HCT116 (cell line): Measurements from ENCODE around the gene CCDC126. TPM values are rescaled to one million over a fixed set of nuclear protein-coding genes. Genes with fewer than 3 reads are reported as not detected.

Experiments
- ATAC-seq: fragments of 200-7000 bp; cut with Tn5 transposase; 2 replicates; pipeline ENCODE4 v1.9.1; 2020; ENCODE audit warnings: mild to moderate bottlenecking, moderate library complexity
- BruUV-seq: library from RNA; stranded (reverse); fragments of 400-500 nt; replicated peaks from 2 replicates; lab custom pipeline; 2021; lab: Mats Ljungman, UMichigan
- CTCF ChIA-PET: fragments of 300-600 bp; sonication (Branson Sonifier 250); formaldehyde crosslinking; loops from one replicate; lab custom pipeline; 2021; ENCODE audit warnings: antibody characterized with exemption; lab: Charles Lee
- POLR2A ChIA-PET: fragments of 300-600, 350-600 bp; sonication (Branson Sonifier 250); formaldehyde crosslinking; loops from one replicate; lab custom pipeline; 2021; ENCODE audit warnings: antibody characterized with exemption; lab: Charles Lee
- RAD21 ChIA-PET, 2 experiments: fragments of 300-600 bp; sonication (Branson Sonifier 250); formaldehyde crosslinking; loops; one replicate each; lab custom pipeline; 2023; ENCODE audit warnings: low total read pairs in 2 of 2; ENCODE audit not compliant: uncharacterized antibody in 2 of 2, unreplicated experiment in 2 of 2, low non-redundant PET in 1 of 2; lab: Charles Lee
- DNase-seq: peaks from one replicate; pipeline ENCODE4 v3.0.0-alpha.2; 2010; ENCODE audit warnings: low read depth, low spot score
- H2AFZ ChIP-seq: fragments of 200-600 bp; shearing (Covaris generic), sonication (generic); 2 replicates; pipeline ENCODE4 v1.6.1; 2017; ENCODE audit warnings: low read depth, mixed run types, mixed read lengths, antibody characterized with exemption, low read length; ENCODE audit not compliant: poor library complexity, severe bottlenecking
- H3K27ac ChIP-seq: 2 replicates; pipeline ENCODE4 v1.5.1; 2012; ENCODE audit warnings: low read depth, low read length
- H3K27me3 ChIP-seq: fragments of 200-600 bp; sonication (generic); 2 replicates; pipeline ENCODE4 v1.6.1; 2016; ENCODE audit warnings: mixed run types, low read length, mixed read lengths; ENCODE audit not compliant: insufficient read depth
- H3K36me3 ChIP-seq, 2 experiments: fragments of 200-500 bp in 1 of 2; fragments of 200-600 bp in 1 of 2; sonication (Bioruptor generic) in 1 of 2; sonication (generic) in 1 of 2; 2 replicates each; pipeline versions ENCODE4 v1.5.1 to v1.6.1; 2014 to 2016; ENCODE audit warnings: low read length in 2 of 2, inconsistent platforms in 1 of 2, mixed read lengths in 1 of 2, mixed run types in 1 of 2; ENCODE audit not compliant: insufficient read depth in 2 of 2, control insufficient read depth in 1 of 2
- H3K4me1 ChIP-seq, 2 experiments: fragments of 200-600 bp in 1 of 2; sonication (generic) in 1 of 2; 2 replicates each; pipeline versions ENCODE4 v1.5.1 to v1.6.1; 2012 to 2017; ENCODE audit warnings: low read length in 2 of 2, inconsistent platforms in 1 of 2, mild to moderate bottlenecking in 1 of 2, mixed read lengths in 1 of 2, mixed run types in 1 of 2, moderate library complexity in 1 of 2; ENCODE audit not compliant: insufficient read depth in 2 of 2, control insufficient read depth in 1 of 2
- H3K4me2 ChIP-seq: fragments of 200-600 bp; sonication (generic); 2 replicates; pipeline ENCODE4 v1.6.1; 2017; ENCODE audit warnings: mixed run types, low read length, mixed read lengths
- H3K4me3 ChIP-seq, 2 experiments: fragments of 200-600 bp in 1 of 2; sonication (generic) in 1 of 2; replicated peaks in 1 of 2; 2 replicates each; pipeline ENCODE4 v1.5.1; 2011 to 2016; ENCODE audit warnings: low read length in 2 of 2, control low read depth in 1 of 2, low read depth in 1 of 2, mild to moderate bottlenecking in 1 of 2, mixed read lengths in 1 of 2, mixed run types in 1 of 2
- H3K79me2 ChIP-seq: fragments of 200-600 bp; sonication (generic); 2 replicates; pipeline ENCODE4 v1.6.1; 2017; ENCODE audit warnings: mild to moderate bottlenecking, mixed run types, low read length, moderate library complexity, mixed read lengths; ENCODE audit not compliant: insufficient read depth
- H3K9ac ChIP-seq: fragments of 200-600 bp; sonication (generic); 2 replicates; pipeline ENCODE4 v1.6.1; 2016; ENCODE audit warnings: low read length, mixed read lengths
- H3K9me2 ChIP-seq: fragments of 200-600 bp; sonication (generic), shearing (Covaris generic); 2 replicates; pipeline ENCODE4 v1.6.1; 2017; ENCODE audit warnings: mixed run types, mild to moderate bottlenecking, moderate library complexity; ENCODE audit not compliant: insufficient read depth
- H3K9me3 ChIP-seq, 2 experiments: fragments of 200-500 bp in 1 of 2; fragments of 200-600 bp in 1 of 2; sonication (Bioruptor generic) in 1 of 2; sonication (generic) in 1 of 2; 2 replicates each; pipeline ENCODE4 v1.6.1; 2014 to 2017; ENCODE audit warnings: low read length in 2 of 2, mixed read lengths in 2 of 2, inconsistent platforms in 1 of 2, low read depth in 1 of 2, mild to moderate bottlenecking in 1 of 2, mixed run types in 1 of 2, moderate library complexity in 1 of 2; ENCODE audit not compliant: control insufficient read depth in 1 of 2, insufficient read depth in 1 of 2
- H4K20me1 ChIP-seq: fragments of 200-600 bp; sonication (generic), shearing (Covaris generic); 2 replicates; pipeline ENCODE4 v1.6.1; 2017; ENCODE audit warnings: mixed run types, mild to moderate bottlenecking, moderate library complexity; ENCODE audit not compliant: insufficient read depth
- CTCF ChIP-seq, 3 experiments: fragments of 200-600 bp in 1 of 3; sonication (generic) in 1 of 3; IDR thresholded peaks in 2 of 3; conservative IDR thresholded peaks in 1 of 3; 2 replicates each; pipeline ENCODE4 v1.5.1; 2012 to 2017; ENCODE audit warnings: low read depth in 2 of 3, low read length in 2 of 3, antibody characterized with exemption in 1 of 3, borderline replicate concordance in 1 of 3, control low read depth in 1 of 3, mild to moderate bottlenecking in 1 of 3, mixed read lengths in 1 of 3, mixed run types in 1 of 3, moderate library complexity in 1 of 3; ENCODE audit not compliant: insufficient read depth in 1 of 3
- EGR1 ChIP-seq: IDR thresholded peaks from 2 replicates; pipeline ENCODE4 v1.6.1; 2012; ENCODE audit warnings: low read depth
- ELF1 ChIP-seq: IDR thresholded peaks from 2 replicates; pipeline ENCODE4 v1.6.1; 2012; ENCODE audit warnings: low read depth, borderline replicate concordance
- EZH2 ChIP-seq: fragments of 200-600 bp; sonication (generic); IDR thresholded peaks from 2 replicates; pipeline ENCODE4 v1.6.1; 2017; ENCODE audit warnings: antibody characterized with exemption, mixed run types
- POLR2A ChIP-seq: IDR thresholded peaks from 2 replicates; pipeline ENCODE4 v1.7.0; 2011; ENCODE audit warnings: borderline replicate concordance; ENCODE audit not compliant: insufficient read depth, insufficient read length; ENCODE audit errors: extremely low read depth
- SIN3A ChIP-seq: IDR thresholded peaks from 2 replicates; pipeline ENCODE4 v1.6.1; 2012; ENCODE audit warnings: low read depth
- SP1 ChIP-seq: IDR thresholded peaks from 2 replicates; pipeline ENCODE4 v1.6.1; 2012; ENCODE audit warnings: low read depth
- TCF7L2 ChIP-seq: IDR thresholded peaks from 2 replicates; pipeline ENCODE4 v1.7.0; 2011; ENCODE audit warnings: borderline replicate concordance, inconsistent platforms; ENCODE audit not compliant: insufficient read depth, insufficient read length; ENCODE audit errors: extremely low read depth
- YY1 ChIP-seq: IDR thresholded peaks from 2 replicates; pipeline ENCODE4 v1.6.1; 2011; ENCODE audit warnings: low read length, low read depth, moderate library complexity, mild to moderate bottlenecking; ENCODE audit not compliant: insufficient replicate concordance; ENCODE audit errors: extremely low read depth
- ZFX ChIP-seq: fragments of 450-650 bp; IDR thresholded peaks from 2 replicates; pipeline ENCODE4 v1.6.1; 2017
- intact Hi-C: fragments of 100-400 bp; cut with micrococcal nuclease; formaldehyde crosslinking; loops from 2 replicates; pipeline ENCODE4 v1.10.0; 2022
- total RNA-seq: library from RNA; stranded (reverse); gene quantifications from one replicate; pipeline ENCODE4 v1.2.1, GENCODE V29; 2021; ENCODE audit not compliant: unreplicated experiment
- TF ChIP-seq, protein P1 (sequence below): IDR thresholded peaks from 2 replicates; pipeline ENCODE4 v1.6.1; 2011; ENCODE audit warnings: mild to moderate bottlenecking, low read length, moderate library complexity; ENCODE audit not compliant: insufficient replicate concordance; ENCODE audit errors: extremely low read depth
- TF ChIP-seq, protein P2 (sequence below): IDR thresholded peaks from 2 replicates; pipeline ENCODE4 v1.6.1; 2012; ENCODE audit warnings: low read depth

CCDC126 gene
- total RNA-seq, 1 experiment from 2014 or later, result 5.0 TPM

- TF ChIP-seq, protein P1, sequence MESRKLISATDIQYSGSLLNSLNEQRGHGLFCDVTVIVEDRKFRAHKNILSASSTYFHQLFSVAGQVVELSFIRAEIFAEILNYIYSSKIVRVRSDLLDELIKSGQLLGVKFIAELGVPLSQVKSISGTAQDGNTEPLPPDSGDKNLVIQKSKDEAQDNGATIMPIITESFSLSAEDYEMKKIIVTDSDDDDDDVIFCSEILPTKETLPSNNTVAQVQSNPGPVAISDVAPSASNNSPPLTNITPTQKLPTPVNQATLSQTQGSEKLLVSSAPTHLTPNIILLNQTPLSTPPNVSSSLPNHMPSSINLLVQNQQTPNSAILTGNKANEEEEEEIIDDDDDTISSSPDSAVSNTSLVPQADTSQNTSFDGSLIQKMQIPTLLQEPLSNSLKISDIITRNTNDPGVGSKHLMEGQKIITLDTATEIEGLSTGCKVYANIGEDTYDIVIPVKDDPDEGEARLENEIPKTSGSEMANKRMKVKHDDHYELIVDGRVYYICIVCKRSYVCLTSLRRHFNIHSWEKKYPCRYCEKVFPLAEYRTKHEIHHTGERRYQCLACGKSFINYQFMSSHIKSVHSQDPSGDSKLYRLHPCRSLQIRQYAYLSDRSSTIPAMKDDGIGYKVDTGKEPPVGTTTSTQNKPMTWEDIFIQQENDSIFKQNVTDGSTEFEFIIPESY, result no peak
- TF ChIP-seq YY1, result no peak
- TF ChIP-seq CTCF (IDR thresholded peaks at IDR 0.05 in 2 of 3, conservative IDR thresholded peaks at IDR 0.05 in 1 of 3; ENCODE audit: borderline replicate concordance in 1 of 3, insufficient read depth in 1 of 3, low read depth in 2 of 3, low read length in 2 of 3), result no peak
Observed at GRCh38 chr7:23607130-23607529, 9.9 kb downstream of the CCDC126 start (continued).

GRCh38 chr7:23607866-23608265, 10.7 kb downstream of the CCDC126 start:
- ATAC-seq (no peak), DNase-seq (no peak)
- Histone ChIP-seq H3K9ac (no peak overlapping the region), H3K27ac (no peak overlapping the region), H3K9me2 (no peaks in the 10 kb centered on the region), H3K9me3 (no peaks in the 10 kb centered on the region), H3K79me2 (no peaks in the 10 kb centered on the region), H3K4me1 (no peaks in the 10 kb centered on the region), H3K36me3 (no peaks in the 10 kb centered on the region), H3K4me2 (no peak overlapping the region), H3K4me3 (no peak overlapping the region), H2AFZ (no peak overlapping the region), H3K27me3 (no peaks in the 10 kb centered on the region), H4K20me1 (no peaks in the 10 kb centered on the region)
- intact Hi-C loops, result no loop called here
- RAD21 ChIA-PET, result no interaction called here
- CTCF ChIA-PET, result no interaction called here
- POLR2A ChIA-PET, result no interaction called here
- BruUV-seq, result no TSS peak
- TF ChIP-seq, protein P2, sequence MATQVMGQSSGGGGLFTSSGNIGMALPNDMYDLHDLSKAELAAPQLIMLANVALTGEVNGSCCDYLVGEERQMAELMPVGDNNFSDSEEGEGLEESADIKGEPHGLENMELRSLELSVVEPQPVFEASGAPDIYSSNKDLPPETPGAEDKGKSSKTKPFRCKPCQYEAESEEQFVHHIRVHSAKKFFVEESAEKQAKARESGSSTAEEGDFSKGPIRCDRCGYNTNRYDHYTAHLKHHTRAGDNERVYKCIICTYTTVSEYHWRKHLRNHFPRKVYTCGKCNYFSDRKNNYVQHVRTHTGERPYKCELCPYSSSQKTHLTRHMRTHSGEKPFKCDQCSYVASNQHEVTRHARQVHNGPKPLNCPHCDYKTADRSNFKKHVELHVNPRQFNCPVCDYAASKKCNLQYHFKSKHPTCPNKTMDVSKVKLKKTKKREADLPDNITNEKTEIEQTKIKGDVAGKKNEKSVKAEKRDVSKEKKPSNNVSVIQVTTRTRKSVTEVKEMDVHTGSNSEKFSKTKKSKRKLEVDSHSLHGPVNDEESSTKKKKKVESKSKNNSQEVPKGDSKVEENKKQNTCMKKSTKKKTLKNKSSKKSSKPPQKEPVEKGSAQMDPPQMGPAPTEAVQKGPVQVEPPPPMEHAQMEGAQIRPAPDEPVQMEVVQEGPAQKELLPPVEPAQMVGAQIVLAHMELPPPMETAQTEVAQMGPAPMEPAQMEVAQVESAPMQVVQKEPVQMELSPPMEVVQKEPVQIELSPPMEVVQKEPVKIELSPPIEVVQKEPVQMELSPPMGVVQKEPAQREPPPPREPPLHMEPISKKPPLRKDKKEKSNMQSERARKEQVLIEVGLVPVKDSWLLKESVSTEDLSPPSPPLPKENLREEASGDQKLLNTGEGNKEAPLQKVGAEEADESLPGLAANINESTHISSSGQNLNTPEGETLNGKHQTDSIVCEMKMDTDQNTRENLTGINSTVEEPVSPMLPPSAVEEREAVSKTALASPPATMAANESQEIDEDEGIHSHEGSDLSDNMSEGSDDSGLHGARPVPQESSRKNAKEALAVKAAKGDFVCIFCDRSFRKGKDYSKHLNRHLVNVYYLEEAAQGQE, result no peak
- TF ChIP-seq EZH2 (no peak), ELF1 (no peak), EGR1 (no peak), YY1 (no peak), POLR2A (no peak), TCF7L2 (no peak), ZFX (no peak), SIN3A (no peak), SP1 (no peak)
- TF ChIP-seq, protein P1, result no peak
